RWPE2 (cell line): Measurements from ENCODE around the gene PRDM16.

Source experiments
- ATAC-seq: fragments of 200-7000 bp; cut with Tn5 transposase; 3 replicates; pipeline ENCODE4 v1.9.1; 2021; ENCODE audit warnings: low read depth
- DNase-seq: peaks from one replicate; pipeline ENCODE4 v3.0.0-alpha.2; 2020; ENCODE audit warnings: low spot score
- H3K27ac ChIP-seq: fragments of 450-650 bp; 2 replicates; pipeline ENCODE4 v1.5.1; 2017; ENCODE audit warnings: mild to moderate bottlenecking; ENCODE audit not compliant: poor library complexity, severe bottlenecking
- H3K27me3 ChIP-seq: fragments of 250-450 bp; sonication (Bioruptor Pico); 2 replicates; pipeline ENCODE4 v1.5.1; 2021; ENCODE audit warnings: mild to moderate bottlenecking, moderate library complexity; ENCODE audit not compliant: insufficient read depth, poor library complexity, severe bottlenecking
- H3K36me3 ChIP-seq: fragments of 250-450 bp; sonication (Bioruptor Pico); 2 replicates; pipeline ENCODE4 v1.5.1; 2020; ENCODE audit warnings: low read depth, mild to moderate bottlenecking, moderate library complexity
- H3K4me1 ChIP-seq: fragments of 250-450 bp; sonication (Bioruptor Pico); 2 replicates; pipeline ENCODE4 v1.5.1; 2021; ENCODE audit warnings: mild to moderate bottlenecking, moderate library complexity; ENCODE audit not compliant: insufficient read depth, poor library complexity, severe bottlenecking
- H3K4me3 ChIP-seq: fragments of 250-450 bp; sonication (Bioruptor Pico); 2 replicates; pipeline ENCODE4 v1.5.1; 2021; ENCODE audit warnings: mild to moderate bottlenecking, moderate library complexity; ENCODE audit not compliant: severe bottlenecking
- H3K9me3 ChIP-seq: fragments of 250-450 bp; sonication (Bioruptor Pico); 2 replicates; pipeline ENCODE4 v1.5.1; 2021; ENCODE audit warnings: mild to moderate bottlenecking, moderate library complexity; ENCODE audit not compliant: severe bottlenecking
- TF ChIP-seq, protein P1 (sequence below): fragments of 450-650 bp; IDR thresholded peaks from one replicate; pipeline ENCODE4 v1.5.1; 2017; ENCODE audit warnings: mild to moderate bottlenecking, moderate library complexity; ENCODE audit not compliant: poor library complexity, severe bottlenecking

PRDM16 gene

DNA sequence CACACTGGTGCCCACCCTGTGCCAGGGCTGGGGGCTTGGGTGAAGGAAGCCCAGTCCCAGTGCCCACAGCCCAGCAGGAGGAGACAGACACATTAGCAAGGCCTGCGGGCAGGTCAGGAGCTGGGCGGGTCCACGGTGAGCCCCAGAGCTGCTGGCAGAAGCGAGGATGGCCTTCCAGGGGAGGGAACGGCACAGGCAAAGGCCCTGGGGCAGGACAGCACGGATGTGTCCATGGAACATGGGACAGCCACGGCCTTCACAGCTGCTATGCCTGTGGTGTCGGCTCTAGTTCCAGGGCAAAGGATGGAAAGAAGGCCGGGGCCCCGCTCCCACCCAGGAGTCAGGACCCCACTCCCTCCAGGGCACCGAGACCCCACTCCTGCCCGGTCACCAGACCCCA, 220.5 kb downstream of the PRDM16 start:
- Histone ChIP-seq H3K4me3 (no peak overlapping the region), H3K4me1 (no peaks in the 10 kb centered on the region), H3K27ac (no peak overlapping the region), H3K9me3 (no peaks in the 10 kb centered on the region), H3K36me3 (no peaks in the 10 kb centered on the region), H3K27me3 (peaks cover 29% of the 10 kb centered on the region)
- DNase-seq: no peak
- TF ChIP-seq, protein P1, sequence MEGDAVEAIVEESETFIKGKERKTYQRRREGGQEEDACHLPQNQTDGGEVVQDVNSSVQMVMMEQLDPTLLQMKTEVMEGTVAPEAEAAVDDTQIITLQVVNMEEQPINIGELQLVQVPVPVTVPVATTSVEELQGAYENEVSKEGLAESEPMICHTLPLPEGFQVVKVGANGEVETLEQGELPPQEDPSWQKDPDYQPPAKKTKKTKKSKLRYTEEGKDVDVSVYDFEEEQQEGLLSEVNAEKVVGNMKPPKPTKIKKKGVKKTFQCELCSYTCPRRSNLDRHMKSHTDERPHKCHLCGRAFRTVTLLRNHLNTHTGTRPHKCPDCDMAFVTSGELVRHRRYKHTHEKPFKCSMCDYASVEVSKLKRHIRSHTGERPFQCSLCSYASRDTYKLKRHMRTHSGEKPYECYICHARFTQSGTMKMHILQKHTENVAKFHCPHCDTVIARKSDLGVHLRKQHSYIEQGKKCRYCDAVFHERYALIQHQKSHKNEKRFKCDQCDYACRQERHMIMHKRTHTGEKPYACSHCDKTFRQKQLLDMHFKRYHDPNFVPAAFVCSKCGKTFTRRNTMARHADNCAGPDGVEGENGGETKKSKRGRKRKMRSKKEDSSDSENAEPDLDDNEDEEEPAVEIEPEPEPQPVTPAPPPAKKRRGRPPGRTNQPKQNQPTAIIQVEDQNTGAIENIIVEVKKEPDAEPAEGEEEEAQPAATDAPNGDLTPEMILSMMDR: no peak
- no peak for ATAC-seq

DNA sequence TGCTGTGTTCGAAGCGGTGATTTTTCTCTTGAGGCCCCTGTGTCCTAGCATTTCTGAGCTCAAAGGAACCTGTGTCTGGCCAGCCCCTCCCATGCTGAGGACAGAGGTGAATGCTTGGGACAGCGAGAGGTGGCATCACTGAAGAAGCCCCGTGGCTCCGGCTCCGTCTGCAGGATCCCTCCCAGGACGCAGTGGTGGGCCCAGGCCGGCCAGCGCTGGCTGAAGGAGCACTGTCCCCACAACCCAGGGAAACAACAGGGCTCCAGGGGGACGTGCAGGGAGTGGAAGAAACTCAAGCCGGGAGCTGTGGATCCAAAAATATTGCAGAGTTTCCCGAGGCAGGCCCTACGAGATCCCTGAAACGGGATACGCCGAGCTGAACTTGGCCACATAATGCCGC, 221.4 kb downstream of the PRDM16 start:
- no peaks in the 10 kb centered on the region for H3K9me3 ChIP-seq
- no peaks in the 10 kb centered on the region for H3K4me1 ChIP-seq
- no peak overlapping the region for H3K4me3 ChIP-seq
- H3K27ac ChIP-seq: no peak overlapping the region
- no peaks in the 10 kb centered on the region for H3K36me3 ChIP-seq
- ATAC-seq (no peak), DNase-seq (no peak)
- TF ChIP-seq, protein P1: no peak
- H3K27me3 ChIP-seq: peaks cover 30% of the 10 kb centered on the region

DNA sequence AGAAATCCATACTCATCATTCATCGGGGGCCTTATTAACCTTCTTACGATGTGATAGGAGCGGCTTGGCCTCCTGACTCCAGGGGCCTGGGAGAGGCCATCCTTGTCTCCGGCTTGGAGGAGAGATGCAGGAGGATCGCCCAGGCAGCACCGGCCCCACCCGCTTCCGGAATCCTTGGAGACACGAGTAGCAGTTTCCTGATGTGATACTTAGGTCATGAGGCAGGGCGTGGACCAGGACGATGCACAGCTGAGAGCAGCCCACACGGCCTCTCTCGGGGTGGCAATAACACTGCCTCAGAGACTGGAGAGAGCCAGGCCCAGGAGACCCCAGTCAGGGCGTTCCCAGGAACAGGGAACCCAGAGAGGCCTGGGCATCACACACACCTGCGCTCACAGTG, 221.9 kb downstream of the PRDM16 start:
- DNase-seq: no peak
- ATAC-seq: no peak
- Histone ChIP-seq H3K27ac (no peak overlapping the region), H3K4me3 (no peak overlapping the region), H3K27me3 (peaks cover 30% of the 10 kb centered on the region), H3K9me3 (no peaks in the 10 kb centered on the region), H3K36me3 (no peaks in the 10 kb centered on the region), H3K4me1 (no peaks in the 10 kb centered on the region)
- TF ChIP-seq, protein P1: no peak

DNA sequence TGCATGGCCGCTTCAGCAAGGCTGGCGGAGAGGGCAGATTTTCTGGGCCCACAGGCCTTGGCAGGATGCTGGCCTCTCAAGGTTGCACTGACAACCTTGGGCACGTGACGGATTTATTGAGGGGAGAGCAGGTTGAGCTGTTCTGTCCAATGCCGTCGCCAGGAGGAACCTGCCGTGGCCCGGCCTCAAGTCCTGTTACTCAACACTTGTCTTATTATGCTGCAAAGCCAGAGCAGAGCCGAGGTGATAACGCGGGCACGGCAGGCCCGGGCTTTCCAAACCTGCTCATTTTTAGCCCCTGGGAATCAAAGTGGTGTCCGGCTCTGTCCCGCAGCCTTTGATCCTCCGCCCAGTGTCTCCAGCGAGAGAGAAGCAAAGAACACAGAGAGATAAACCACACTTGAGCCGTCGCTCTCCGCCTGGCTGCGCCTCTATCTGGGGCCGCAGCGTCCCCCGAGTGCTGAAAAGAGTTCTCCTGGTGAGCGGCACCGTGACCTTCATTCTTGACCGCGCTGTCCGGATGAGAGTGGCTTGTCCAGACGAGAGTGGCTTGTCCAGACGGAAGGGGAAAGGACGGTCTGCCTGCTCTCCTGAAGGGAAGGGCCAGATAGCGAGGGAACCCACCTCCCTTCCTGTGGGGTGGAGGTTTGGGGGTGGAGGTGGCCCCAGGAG, 223.2 kb downstream of the PRDM16 start:
- no peaks in the 10 kb centered on the region for H3K36me3 ChIP-seq
- H3K9me3 ChIP-seq: no peaks in the 10 kb centered on the region
- ATAC-seq: no peak
- TF ChIP-seq, protein P1: no peak
- no peak overlapping the region for H3K4me3 ChIP-seq
- no peak overlapping the region for H3K27ac ChIP-seq
- DNase-seq: no peak
- H3K4me1 ChIP-seq: no peaks in the 10 kb centered on the region
- H3K27me3 ChIP-seq: peaks cover 33% of the 10 kb centered on the region

DNA sequence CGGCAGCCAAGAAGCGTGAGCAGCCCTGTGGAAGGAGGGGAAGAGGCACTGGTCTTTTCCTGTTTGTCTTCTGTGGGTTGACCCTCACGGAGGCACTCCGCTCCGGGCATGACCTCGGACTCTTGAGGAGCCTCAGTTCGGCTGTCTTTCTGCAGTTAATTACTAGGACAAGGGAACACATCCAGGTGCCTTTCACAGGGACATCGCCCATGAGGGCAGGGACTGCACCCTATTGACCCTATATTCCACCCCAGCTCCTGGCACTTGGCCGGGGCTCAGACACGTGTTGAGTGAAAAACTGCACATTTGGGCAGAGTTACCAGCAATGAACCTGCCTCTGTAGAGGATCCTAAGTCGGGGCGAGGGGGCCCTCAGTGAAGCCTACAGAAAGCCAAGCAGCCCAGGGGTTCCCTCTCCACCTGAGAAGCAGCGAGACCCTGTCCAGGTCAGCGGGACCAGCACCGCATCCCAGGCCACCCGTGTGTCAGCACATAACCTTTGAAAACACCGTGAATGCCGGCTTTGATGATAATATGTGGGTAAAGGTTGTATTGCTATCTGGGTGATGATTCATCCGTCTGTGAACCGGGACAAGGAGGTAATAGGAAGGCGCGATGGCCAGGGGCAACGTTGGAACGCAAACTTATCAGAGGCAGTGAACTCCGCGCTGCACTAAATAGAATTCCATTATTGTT, 224.0 kb downstream of the PRDM16 start:
- Histone ChIP-seq H3K27me3 (peaks cover 33% of the 10 kb centered on the region), H3K27ac (no peak overlapping the region), H3K4me1 (no peaks in the 10 kb centered on the region), H3K9me3 (no peaks in the 10 kb centered on the region), H3K4me3 (no peak overlapping the region), H3K36me3 (no peaks in the 10 kb centered on the region)
- DNase-seq: no peak
- TF ChIP-seq, protein P1: no peak
- no peak for ATAC-seq
